Endothelial cell of umbilical vein (primary cell): ENCODE results near the gene ANKRD36C. TPM values are rescaled to one million over a fixed set of nuclear protein-coding genes. Genes with fewer than 3 reads are reported as not detected.
"Not testable (repeated sequence)": the region's sequence is repeated elsewhere in the genome, so short reads cannot be mapped to it uniquely, and the experiment has no call there.

ENCODE experiments used
- BruUV-seq: library from RNA; stranded (reverse); fragments of 400-500 nt; replicated peaks from 2 replicates; lab custom pipeline; 2021; lab: Mats Ljungman, UMichigan
- CTCF ChIA-PET: fragments of 300-600, 350-600 bp; sonication (Branson Sonifier 250); formaldehyde crosslinking; loops from one replicate; lab custom pipeline; 2021; ENCODE audit warnings: antibody characterized with exemption, inconsistent platforms; lab: Charles Lee
- POLR2A ChIA-PET: fragments of 300-600, 350-600 bp; sonication (Branson Sonifier 250); formaldehyde crosslinking; loops from one replicate; lab custom pipeline; 2021; ENCODE audit warnings: antibody characterized with exemption, inconsistent platforms; lab: Charles Lee
- DNase-seq: peaks from one replicate; pipeline ENCODE4 v3.0.0-alpha.2; 2011; ENCODE audit warnings: low read depth, low spot score
- FAIRE-seq: peaks from 2 replicates; lab custom pipeline; 2011; peaks lifted over from hg19 to GRCh38; lab: Jason Lieb, UNC
- H2AFZ ChIP-seq: 2 replicates; pipeline ENCODE4 v1.6.0; 2012; ENCODE audit warnings: low read depth, low read length, control low read depth, inconsistent platforms
- H3K27ac ChIP-seq: 2 replicates; pipeline ENCODE4 v1.5.1; 2011; ENCODE audit warnings: low read depth, mild to moderate bottlenecking, control low read depth, low read length, moderate library complexity; ENCODE audit not compliant: insufficient read depth
- H3K27me3 ChIP-seq, 2 experiments: 2 replicates each; pipeline versions ENCODE4 v1.6.0 to v1.6.1; 2011; ENCODE audit warnings: low read length in 2 of 2, mixed read lengths in 1 of 2; ENCODE audit not compliant: control insufficient read depth in 2 of 2, insufficient read depth in 2 of 2
- H3K36me3 ChIP-seq, 2 experiments: 2 replicates in 1 of 2; 3 replicates in 1 of 2; pipeline ENCODE4 v1.5.1; 2011; ENCODE audit warnings: low read length in 2 of 2, mild to moderate bottlenecking in 1 of 2, moderate library complexity in 1 of 2; ENCODE audit not compliant: control insufficient read depth in 2 of 2, insufficient read depth in 2 of 2; ENCODE audit errors: extremely low read depth in 1 of 2
- H3K4me1 ChIP-seq: 3 replicates; pipeline ENCODE4 v1.5.1; 2011; ENCODE audit warnings: mild to moderate bottlenecking, low read length; ENCODE audit not compliant: control insufficient read depth, insufficient read depth; ENCODE audit errors: extremely low read depth
- H3K4me2 ChIP-seq: 2 replicates; pipeline ENCODE4 v1.6.1; 2011; ENCODE audit warnings: low read length, control low read depth, mixed read lengths; ENCODE audit not compliant: insufficient read depth
- H3K4me3 ChIP-seq, 3 experiments: fragments of 200-600 bp in 1 of 3; sonication (generic), shearing (Covaris generic) in 1 of 3; replicated peaks in 1 of 3; 2 replicates each; pipeline ENCODE4 v1.5.1; 2011 to 2016; ENCODE audit warnings: control low read depth in 3 of 3, low read length in 3 of 3, mild to moderate bottlenecking in 2 of 3, inconsistent platforms in 1 of 3, low read depth in 1 of 3, moderate library complexity in 1 of 3; ENCODE audit not compliant: insufficient read depth in 1 of 3
- H3K79me2 ChIP-seq: 2 replicates; pipeline ENCODE4 v1.6.0; 2012; ENCODE audit warnings: low read length, inconsistent platforms; ENCODE audit not compliant: control insufficient read depth, insufficient read depth
- H3K9ac ChIP-seq: replicated peaks from 2 replicates; pipeline ENCODE3; 2011; ENCODE audit warnings: low read length, control low read depth; ENCODE audit not compliant: insufficient read depth; ENCODE audit errors: extremely low read depth
- H3K9me1 ChIP-seq: replicated peaks from 3 replicates; pipeline ENCODE4 v1.6.0; 2011; ENCODE audit warnings: mild to moderate bottlenecking, low read length; ENCODE audit not compliant: control insufficient read depth, insufficient read depth; ENCODE audit errors: extremely low read depth
- H3K9me3 ChIP-seq: replicated peaks from 2 replicates; pipeline ENCODE4 v1.5.1; 2012; ENCODE audit warnings: low read length, inconsistent platforms; ENCODE audit not compliant: control insufficient read depth, insufficient read depth
- H4K20me1 ChIP-seq: replicated peaks from 2 replicates; pipeline ENCODE3; 2011; ENCODE audit warnings: mild to moderate bottlenecking, low read length; ENCODE audit not compliant: control insufficient read depth, insufficient read depth; ENCODE audit errors: extremely low read depth
- dilution Hi-C: fragments of 300-500 bp; cut with MboI; formaldehyde crosslinking; loops from one replicate; pipeline ENCODE4 v1.15.0; 2019; ENCODE audit warnings: low sequenced_read_pairs; ENCODE audit not compliant: extremely low pct_ligation_motif_present
- intact Hi-C: fragments of 100-400 bp; cut with micrococcal nuclease; formaldehyde crosslinking; loops from one replicate; pipeline ENCODE4 v1.10.0; 2022
- polyA plus RNA-seq, 4 experiments: library from polyadenylated mRNA; depleted of rRNA in 3 of 4; stranded (reverse) in 3 of 4; unstranded in 1 of 4; fragments of >200 nt; gene quantifications; 2 replicates each; pipeline versions ENCODE4 v1.2.1 to v1.2.3, GENCODE V29; 2011 to 2012; ENCODE audit warnings: missing spikeins in 1 of 4
- total RNA-seq: library from RNA; stranded (reverse); gene quantifications from 2 replicates; pipeline ENCODE4 v1.2.3, GENCODE V29; 2021

Gene ANKRD36C
- total and polyA plus RNA-seq, 2 donors (not counting 3 experiments of a cell fraction or from before 2014, with no cell fraction given): 4.4 to 108 TPM

- H3K36me3 ChIP-seq, DNase-seq, H3K4me2 ChIP-seq, H3K9ac ChIP-seq, H3K27ac ChIP-seq, H3K9me3 ChIP-seq, dilution Hi-C loops, H3K27me3 ChIP-seq, H3K9me1 ChIP-seq, H2AFZ ChIP-seq, POLR2A ChIA-PET, FAIRE-seq, H3K4me1 ChIP-seq, H4K20me1 ChIP-seq, H3K79me2 ChIP-seq, intact Hi-C loops, BruUV-seq, H3K4me3 ChIP-seq: not testable (repeated sequence)
- CTCF ChIA-PET: interaction anchor here (1.2 kb wide), 1 partner anchor 166 kb away, joined by 5 read pairs; no protein-coding TSS in a partner anchor
Observed at GRCh38 chr2:96008051-96008450, 16.4 kb upstream of the ANKRD36C start.

DNA sequence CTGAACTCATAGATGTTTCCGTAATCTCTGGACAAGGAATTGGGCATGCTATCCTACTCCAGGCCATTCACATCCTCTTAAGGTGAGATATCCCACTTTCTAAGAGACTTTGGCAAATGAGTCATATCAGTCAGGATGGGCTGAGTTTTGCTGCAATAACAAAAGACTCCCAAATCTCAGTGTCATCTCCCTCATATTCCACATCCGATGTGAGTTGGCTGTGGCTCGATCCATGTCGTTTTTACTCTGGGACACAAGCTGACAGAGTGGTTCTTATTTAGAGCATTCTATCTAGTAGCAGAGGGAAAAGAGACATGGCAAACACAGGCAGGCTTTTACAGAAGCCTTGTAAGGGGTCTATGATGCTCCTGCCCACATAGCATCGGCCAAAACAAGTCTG, 14.6 kb upstream of the ANKRD36C start:
- H3K9me1 ChIP-seq, H3K36me3 ChIP-seq, H3K4me1 ChIP-seq, FAIRE-seq, H2AFZ ChIP-seq, BruUV-seq, dilution Hi-C loops, DNase-seq, H3K27ac ChIP-seq, H3K4me2 ChIP-seq, H3K27me3 ChIP-seq, H3K9me3 ChIP-seq, POLR2A ChIA-PET, H3K79me2 ChIP-seq, intact Hi-C loops, H3K9ac ChIP-seq, H4K20me1 ChIP-seq, H3K4me3 ChIP-seq: not testable (repeated sequence)
- CTCF ChIA-PET: interaction anchor here (2.5 kb wide), 1 partner anchor 168 kb away, joined by 9 read pairs; no protein-coding TSS in a partner anchor
